ENCODE results near the gene KIF18A. TPM values are rescaled to one million over a fixed set of nuclear protein-coding genes. Genes with fewer than 3 reads are reported as not detected.

The KIF18A gene
- total RNA-seq, 1 experiment from 2014 or later: 117 TPM

- Histone ChIP-seq H3K4me1 (ENCODE audit: insufficient read depth, low read length, poor library complexity, severe bottlenecking) (peaks cover 33% of the 10 kb centered on the region), H3K36me3 (ENCODE audit: insufficient read depth, low read length, poor library complexity, severe bottlenecking) (peaks cover 21% of the 10 kb centered on the region), H3K9me3 (ENCODE audit: low read depth, low read length, poor library complexity, severe bottlenecking) (no peaks in the 10 kb centered on the region), H3K27me3 (replicated peaks; ENCODE audit: insufficient read depth, low read depth, low read length, poor library complexity) (no peaks in the 10 kb centered on the region), H3K4me3 (ENCODE audit: low read depth, low read length, poor library complexity, severe bottlenecking) (no peak overlapping the region), H3K27ac (ENCODE audit: low read depth, low read length, poor library complexity, severe bottlenecking) (no peak overlapping the region)
- no TSS peak for BruUV-seq (replicated peaks)
- DNase-seq (ENCODE audit: low spot score): no peak
- CTCF ChIA-PET: no interaction called here
- POLR2A ChIA-PET (ENCODE audit: low non-redundant PET): no interaction called here
- TF ChIP-seq EZH2 (IDR thresholded peaks at IDR 0.05; ENCODE audit: borderline replicate concordance, low read depth, low read length, poor library complexity, severe bottlenecking): no peak
- TF ChIP-seq, protein P1, sequence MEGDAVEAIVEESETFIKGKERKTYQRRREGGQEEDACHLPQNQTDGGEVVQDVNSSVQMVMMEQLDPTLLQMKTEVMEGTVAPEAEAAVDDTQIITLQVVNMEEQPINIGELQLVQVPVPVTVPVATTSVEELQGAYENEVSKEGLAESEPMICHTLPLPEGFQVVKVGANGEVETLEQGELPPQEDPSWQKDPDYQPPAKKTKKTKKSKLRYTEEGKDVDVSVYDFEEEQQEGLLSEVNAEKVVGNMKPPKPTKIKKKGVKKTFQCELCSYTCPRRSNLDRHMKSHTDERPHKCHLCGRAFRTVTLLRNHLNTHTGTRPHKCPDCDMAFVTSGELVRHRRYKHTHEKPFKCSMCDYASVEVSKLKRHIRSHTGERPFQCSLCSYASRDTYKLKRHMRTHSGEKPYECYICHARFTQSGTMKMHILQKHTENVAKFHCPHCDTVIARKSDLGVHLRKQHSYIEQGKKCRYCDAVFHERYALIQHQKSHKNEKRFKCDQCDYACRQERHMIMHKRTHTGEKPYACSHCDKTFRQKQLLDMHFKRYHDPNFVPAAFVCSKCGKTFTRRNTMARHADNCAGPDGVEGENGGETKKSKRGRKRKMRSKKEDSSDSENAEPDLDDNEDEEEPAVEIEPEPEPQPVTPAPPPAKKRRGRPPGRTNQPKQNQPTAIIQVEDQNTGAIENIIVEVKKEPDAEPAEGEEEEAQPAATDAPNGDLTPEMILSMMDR (conservative IDR thresholded peaks at IDR 0.05; ENCODE audit: low read depth, low read length): no peak
- intact Hi-C loops (cut with micrococcal nuclease; ENCODE audit: unreplicated experiment): loop anchor here (10.0 kb wide), 2 partner anchors 596 to 1234 kb away; partner anchors contain the start of gene LIN7C
Observed at GRCh38 chr11:28100665-28101064, 7.3 kb downstream of the KIF18A start.

GRCh38 chr11:28099715-28100114 lies 8.2 kb downstream of the KIF18A start:
- POLR2A ChIA-PET (ENCODE audit: low non-redundant PET): no interaction called here
- no peak overlapping the region for H3K4me3 ChIP-seq (ENCODE audit: low read depth, low read length, poor library complexity, severe bottlenecking)
- CTCF ChIA-PET: no interaction called here
- no peaks in the 10 kb centered on the region for H3K9me3 ChIP-seq (ENCODE audit: low read depth, low read length, poor library complexity, severe bottlenecking)
- no peak for DNase-seq (ENCODE audit: low spot score)
- intact Hi-C loops (cut with micrococcal nuclease; ENCODE audit: unreplicated experiment): loop anchor here (10.0 kb wide), 2 partner anchors 595 to 1235 kb away; partner anchors contain the start of gene LIN7C
- H3K27ac ChIP-seq (ENCODE audit: low read depth, low read length, poor library complexity, severe bottlenecking): no peak overlapping the region
- peaks cover 29% of the 10 kb centered on the region for H3K36me3 ChIP-seq (ENCODE audit: insufficient read depth, low read length, poor library complexity, severe bottlenecking)
- peaks cover 23% of the 10 kb centered on the region for H3K4me1 ChIP-seq (ENCODE audit: insufficient read depth, low read length, poor library complexity, severe bottlenecking)
- TF ChIP-seq EZH2 (IDR thresholded peaks at IDR 0.05; ENCODE audit: borderline replicate concordance, low read depth, low read length, poor library complexity, severe bottlenecking): no peak
- TF ChIP-seq, protein P1 (conservative IDR thresholded peaks at IDR 0.05; ENCODE audit: low read depth, low read length): no peak
- no peaks in the 10 kb centered on the region for H3K27me3 ChIP-seq (replicated peaks; ENCODE audit: insufficient read depth, low read depth, low read length, poor library complexity)
- no TSS peak for BruUV-seq (replicated peaks)

GRCh38 chr11:28098257-28098656 lies 9.7 kb downstream of the KIF18A start:
- TF ChIP-seq, protein P1 (conservative IDR thresholded peaks at IDR 0.05; ENCODE audit: low read depth, low read length): no peak
- TF ChIP-seq EZH2 (IDR thresholded peaks at IDR 0.05; ENCODE audit: borderline replicate concordance, low read depth, low read length, poor library complexity, severe bottlenecking): no peak
- POLR2A ChIA-PET (ENCODE audit: low non-redundant PET): no interaction called here
- no peak for DNase-seq (ENCODE audit: low spot score)
- peaks cover 41% of the 10 kb centered on the region for H3K36me3 ChIP-seq (ENCODE audit: insufficient read depth, low read length, poor library complexity, severe bottlenecking)
- no TSS peak for BruUV-seq (replicated peaks)
- H3K27ac ChIP-seq (ENCODE audit: low read depth, low read length, poor library complexity, severe bottlenecking): no peak overlapping the region
- intact Hi-C loops (cut with micrococcal nuclease; ENCODE audit: unreplicated experiment): no loop called here
- no peak overlapping the region for H3K4me3 ChIP-seq (ENCODE audit: low read depth, low read length, poor library complexity, severe bottlenecking)
- no peaks in the 10 kb centered on the region for H3K27me3 ChIP-seq (replicated peaks; ENCODE audit: insufficient read depth, low read depth, low read length, poor library complexity)
- H3K9me3 ChIP-seq (ENCODE audit: low read depth, low read length, poor library complexity, severe bottlenecking): no peaks in the 10 kb centered on the region
- CTCF ChIA-PET: no interaction called here
- H3K4me1 ChIP-seq (ENCODE audit: insufficient read depth, low read length, poor library complexity, severe bottlenecking): peaks cover 9% of the 10 kb centered on the region

Data from A673 (cell line).